Measurements from ENCODE around the gene ALG5.
A peak's percentile ranks its signal among the peaks of the same experiment; 100 is the strongest.

DNA sequence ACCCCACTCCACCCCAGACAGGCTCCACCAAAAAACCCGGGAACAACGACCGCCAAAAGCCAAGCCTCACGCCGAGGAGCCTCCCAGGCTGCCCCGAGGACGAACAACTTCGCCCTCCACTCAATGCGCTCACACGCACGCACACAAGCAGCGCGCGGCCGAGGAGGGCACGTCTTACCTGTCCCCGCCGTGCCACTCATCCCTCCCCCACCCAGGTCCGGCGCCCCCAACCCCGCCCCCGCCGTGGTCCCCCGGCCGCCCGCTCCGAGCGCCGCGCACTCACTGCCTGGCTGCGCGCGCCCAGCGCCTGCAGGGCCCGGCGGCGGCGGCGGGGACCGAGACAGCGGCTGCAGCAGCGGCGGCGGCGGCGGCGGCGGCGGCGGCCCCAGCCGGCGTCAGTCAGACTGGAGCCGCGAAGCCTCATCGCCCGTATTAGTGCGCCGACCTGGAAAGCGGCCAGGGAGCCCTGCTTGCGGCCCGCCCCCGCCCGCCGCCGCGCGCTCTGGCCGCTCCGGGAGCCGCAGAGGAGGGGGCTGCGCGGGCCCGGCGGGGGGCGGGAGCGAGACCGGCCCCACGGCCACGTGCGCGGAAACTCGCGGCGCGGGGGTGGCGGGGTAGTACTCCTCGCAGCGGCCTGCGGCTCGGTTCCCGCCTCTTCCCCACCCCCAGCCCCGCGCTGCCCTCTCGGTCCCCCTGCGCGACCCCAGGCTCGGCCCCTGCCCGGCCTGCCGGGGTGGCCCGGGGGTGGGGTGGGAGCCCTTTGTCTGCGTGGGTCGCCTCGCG lies 79.1 kb downstream of the ALG5 start, which contains the start of gene SMAD9:
- TF ChIP-seq, protein P1, sequence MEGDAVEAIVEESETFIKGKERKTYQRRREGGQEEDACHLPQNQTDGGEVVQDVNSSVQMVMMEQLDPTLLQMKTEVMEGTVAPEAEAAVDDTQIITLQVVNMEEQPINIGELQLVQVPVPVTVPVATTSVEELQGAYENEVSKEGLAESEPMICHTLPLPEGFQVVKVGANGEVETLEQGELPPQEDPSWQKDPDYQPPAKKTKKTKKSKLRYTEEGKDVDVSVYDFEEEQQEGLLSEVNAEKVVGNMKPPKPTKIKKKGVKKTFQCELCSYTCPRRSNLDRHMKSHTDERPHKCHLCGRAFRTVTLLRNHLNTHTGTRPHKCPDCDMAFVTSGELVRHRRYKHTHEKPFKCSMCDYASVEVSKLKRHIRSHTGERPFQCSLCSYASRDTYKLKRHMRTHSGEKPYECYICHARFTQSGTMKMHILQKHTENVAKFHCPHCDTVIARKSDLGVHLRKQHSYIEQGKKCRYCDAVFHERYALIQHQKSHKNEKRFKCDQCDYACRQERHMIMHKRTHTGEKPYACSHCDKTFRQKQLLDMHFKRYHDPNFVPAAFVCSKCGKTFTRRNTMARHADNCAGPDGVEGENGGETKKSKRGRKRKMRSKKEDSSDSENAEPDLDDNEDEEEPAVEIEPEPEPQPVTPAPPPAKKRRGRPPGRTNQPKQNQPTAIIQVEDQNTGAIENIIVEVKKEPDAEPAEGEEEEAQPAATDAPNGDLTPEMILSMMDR (IDR thresholded peaks at IDR 0.05) = no peak
- peak; percentile 61 to 63 for TF ChIP-seq POLR2A (IDR thresholded peaks at IDR 0.05)
